Panc1 (cell line): ENCODE results near the gene GNPAT.
A peak's percentile ranks its signal among the peaks of the same experiment; 100 is the strongest.

Experiments used
- POLR2AphosphoS5 ChIP-seq: IDR thresholded peaks from 2 replicates; pipeline ENCODE4 v1.6.1; 2012; ENCODE audit warnings: mild to moderate bottlenecking, low read depth, low read length, moderate library complexity
- TF ChIP-seq, protein P1 (sequence below): fragments of 450-650 bp; IDR thresholded peaks from 2 replicates; pipeline ENCODE4 v1.5.1; 2017; ENCODE audit warnings: mild to moderate bottlenecking
- TF ChIP-seq, protein P2 (sequence below), 2 experiments: IDR thresholded peaks; 2 replicates each; pipeline ENCODE4 v1.6.1; 2011 to 2012; ENCODE audit warnings: low read depth in 2 of 2, control low read depth in 1 of 2, low read length in 1 of 2, mild to moderate bottlenecking in 1 of 2, moderate library complexity in 1 of 2; ENCODE audit not compliant: insufficient read depth in 1 of 2

DNA sequence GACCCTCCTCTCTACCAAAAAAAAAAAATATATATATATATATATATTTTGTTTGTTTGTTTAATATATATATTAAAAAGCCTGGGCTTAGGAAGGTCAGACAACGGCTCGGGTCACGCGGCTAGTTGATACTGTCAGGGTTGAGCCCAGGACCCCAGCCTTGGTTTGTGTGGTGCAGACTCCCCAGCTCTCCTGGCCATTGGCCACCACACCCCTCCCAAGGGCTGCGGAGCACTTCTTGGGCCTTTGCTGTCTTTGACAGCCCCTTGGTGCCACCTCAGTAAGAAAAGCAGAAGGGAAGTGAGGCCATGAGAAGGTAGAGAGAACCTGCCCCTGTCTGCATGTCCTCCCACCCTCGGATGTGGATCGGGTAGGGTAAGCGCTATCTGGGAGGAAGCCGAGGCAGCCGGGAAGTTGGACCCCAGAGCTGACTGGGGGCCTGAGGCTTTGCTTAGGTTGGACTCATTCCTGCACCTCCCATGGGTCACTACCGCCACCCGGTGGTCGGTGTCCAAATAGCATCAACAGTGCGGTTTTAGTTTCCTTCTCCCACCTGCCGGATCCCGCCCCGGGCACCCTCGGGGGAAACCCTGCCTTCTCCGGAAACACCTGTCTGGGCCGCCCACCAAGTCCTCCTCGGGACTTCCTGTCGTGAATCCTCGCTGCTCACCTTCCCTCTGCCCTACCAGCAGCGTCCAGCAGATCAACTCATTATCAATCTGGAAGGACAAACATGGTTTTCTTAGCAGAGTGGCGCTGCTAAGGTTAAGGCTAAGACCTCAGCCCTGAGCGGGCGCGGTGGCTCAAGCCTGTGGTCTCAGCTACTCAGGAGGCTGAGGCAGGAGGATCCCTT, 29.8 kb upstream of the GNPAT start:
- TF ChIP-seq, protein P1, sequence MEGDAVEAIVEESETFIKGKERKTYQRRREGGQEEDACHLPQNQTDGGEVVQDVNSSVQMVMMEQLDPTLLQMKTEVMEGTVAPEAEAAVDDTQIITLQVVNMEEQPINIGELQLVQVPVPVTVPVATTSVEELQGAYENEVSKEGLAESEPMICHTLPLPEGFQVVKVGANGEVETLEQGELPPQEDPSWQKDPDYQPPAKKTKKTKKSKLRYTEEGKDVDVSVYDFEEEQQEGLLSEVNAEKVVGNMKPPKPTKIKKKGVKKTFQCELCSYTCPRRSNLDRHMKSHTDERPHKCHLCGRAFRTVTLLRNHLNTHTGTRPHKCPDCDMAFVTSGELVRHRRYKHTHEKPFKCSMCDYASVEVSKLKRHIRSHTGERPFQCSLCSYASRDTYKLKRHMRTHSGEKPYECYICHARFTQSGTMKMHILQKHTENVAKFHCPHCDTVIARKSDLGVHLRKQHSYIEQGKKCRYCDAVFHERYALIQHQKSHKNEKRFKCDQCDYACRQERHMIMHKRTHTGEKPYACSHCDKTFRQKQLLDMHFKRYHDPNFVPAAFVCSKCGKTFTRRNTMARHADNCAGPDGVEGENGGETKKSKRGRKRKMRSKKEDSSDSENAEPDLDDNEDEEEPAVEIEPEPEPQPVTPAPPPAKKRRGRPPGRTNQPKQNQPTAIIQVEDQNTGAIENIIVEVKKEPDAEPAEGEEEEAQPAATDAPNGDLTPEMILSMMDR = peak; percentile 94
- TF ChIP-seq, protein P2, sequence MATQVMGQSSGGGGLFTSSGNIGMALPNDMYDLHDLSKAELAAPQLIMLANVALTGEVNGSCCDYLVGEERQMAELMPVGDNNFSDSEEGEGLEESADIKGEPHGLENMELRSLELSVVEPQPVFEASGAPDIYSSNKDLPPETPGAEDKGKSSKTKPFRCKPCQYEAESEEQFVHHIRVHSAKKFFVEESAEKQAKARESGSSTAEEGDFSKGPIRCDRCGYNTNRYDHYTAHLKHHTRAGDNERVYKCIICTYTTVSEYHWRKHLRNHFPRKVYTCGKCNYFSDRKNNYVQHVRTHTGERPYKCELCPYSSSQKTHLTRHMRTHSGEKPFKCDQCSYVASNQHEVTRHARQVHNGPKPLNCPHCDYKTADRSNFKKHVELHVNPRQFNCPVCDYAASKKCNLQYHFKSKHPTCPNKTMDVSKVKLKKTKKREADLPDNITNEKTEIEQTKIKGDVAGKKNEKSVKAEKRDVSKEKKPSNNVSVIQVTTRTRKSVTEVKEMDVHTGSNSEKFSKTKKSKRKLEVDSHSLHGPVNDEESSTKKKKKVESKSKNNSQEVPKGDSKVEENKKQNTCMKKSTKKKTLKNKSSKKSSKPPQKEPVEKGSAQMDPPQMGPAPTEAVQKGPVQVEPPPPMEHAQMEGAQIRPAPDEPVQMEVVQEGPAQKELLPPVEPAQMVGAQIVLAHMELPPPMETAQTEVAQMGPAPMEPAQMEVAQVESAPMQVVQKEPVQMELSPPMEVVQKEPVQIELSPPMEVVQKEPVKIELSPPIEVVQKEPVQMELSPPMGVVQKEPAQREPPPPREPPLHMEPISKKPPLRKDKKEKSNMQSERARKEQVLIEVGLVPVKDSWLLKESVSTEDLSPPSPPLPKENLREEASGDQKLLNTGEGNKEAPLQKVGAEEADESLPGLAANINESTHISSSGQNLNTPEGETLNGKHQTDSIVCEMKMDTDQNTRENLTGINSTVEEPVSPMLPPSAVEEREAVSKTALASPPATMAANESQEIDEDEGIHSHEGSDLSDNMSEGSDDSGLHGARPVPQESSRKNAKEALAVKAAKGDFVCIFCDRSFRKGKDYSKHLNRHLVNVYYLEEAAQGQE (IDR thresholded peaks at IDR 0.05; ENCODE audit: insufficient read depth in 1 of 2, low read depth in 2 of 2, low read length in 1 of 2) = no peak
- TF ChIP-seq POLR2AphosphoS5 = no peak
